H4 (cell line): ENCODE data around the gene CIDEA. TPM values are rescaled to one million over a fixed set of nuclear protein-coding genes. Genes with fewer than 3 reads are reported as not detected.
"Not testable (repeated sequence)": the region's sequence is repeated elsewhere in the genome, so short reads cannot be mapped to it uniquely, and the experiment has no call there.

Experiments used
- DNase-seq: peaks from one replicate; pipeline ENCODE4 v3.0.0-alpha.2; 2015; ENCODE audit warnings: low spot score
- total RNA-seq: library from RNA; depleted of rRNA; stranded (reverse); fragments of >200 nt; shearing (Covaris generic); gene quantifications from 2 replicates; pipeline ENCODE4 v1.2.3, GENCODE V29; 2014; rRNA removed

CIDEA gene
- total RNA-seq, result not detected in 2 replicates

GRCh38 chr18:12254136-12254819, at the start of gene CIDEA:
Gene CIDEA, plus strand, starts transcription at chr18:12254361. Its CDS starts 23 bp downstream, at chr18:12254384.
- no peak for DNase-seq

- not testable (repeated sequence) for DNase-seq
Measured at GRCh38 chr18:12208296-12209153, 45.6 kb upstream of the CIDEA start.

- not testable (repeated sequence) for DNase-seq
Measured at GRCh38 chr18:12212308-12212707, 41.9 kb upstream of the CIDEA start.

GRCh38 chr18:12214296-12215005, 39.7 kb upstream of the CIDEA start:
- DNase-seq, result peak; percentile 26

- DNase-seq, result not testable (repeated sequence)
Measured at GRCh38 chr18:12216471-12216870, 37.7 kb upstream of the CIDEA start.

- DNase-seq, result not testable (repeated sequence)
Measured at GRCh38 chr18:12218603-12219002, 35.6 kb upstream of the CIDEA start.

- not testable (repeated sequence) for DNase-seq
Measured at GRCh38 chr18:12222041-12222440, 32.1 kb upstream of the CIDEA start.

GRCh38 chr18:12223326-12223725, 30.8 kb upstream of the CIDEA start:
- DNase-seq, result not testable (repeated sequence)

- not testable (repeated sequence) for DNase-seq
Measured at GRCh38 chr18:12226807-12227206, 27.4 kb upstream of the CIDEA start.

GRCh38 chr18:12227399-12228186, 26.6 kb upstream of the CIDEA start:
- not testable (repeated sequence) for DNase-seq

GRCh38 chr18:12228308-12228707, 25.9 kb upstream of the CIDEA start:
- not testable (repeated sequence) for DNase-seq

- DNase-seq, result not testable (repeated sequence)
Measured at GRCh38 chr18:12230561-12230960, 23.6 kb upstream of the CIDEA start.

GRCh38 chr18:12231040-12231882, 22.9 kb upstream of the CIDEA start:
- DNase-seq, result no peak

- DNase-seq, result no peak
Measured at GRCh38 chr18:12231986-12232385, 22.2 kb upstream of the CIDEA start.

- DNase-seq, result no peak
Measured at GRCh38 chr18:12233378-12233777, 20.8 kb upstream of the CIDEA start.

- DNase-seq, result no peak
Measured at GRCh38 chr18:12234451-12235190, 19.5 kb upstream of the CIDEA start.

- DNase-seq, result no peak
Measured at GRCh38 chr18:12236141-12236540, 18.0 kb upstream of the CIDEA start.

GRCh38 chr18:12236934-12237832, 17.0 kb upstream of the CIDEA start:
- peak; percentile 54 for DNase-seq

- DNase-seq, result no peak
Measured at GRCh38 chr18:12238826-12239225, 15.3 kb upstream of the CIDEA start.
